HepG2 (cell line): ENCODE measurements around the gene CA12. TPM values are rescaled to one million over a fixed set of nuclear protein-coding genes. Genes with fewer than 3 reads are reported as not detected.
A peak's percentile ranks its signal among the peaks of the same experiment; 100 is the strongest.

Experiments
- ATAC-seq: fragments of 200-7000 bp; cut with Tn5 transposase; 3 replicates; pipeline ENCODE4 v1.9.1; 2020; ENCODE audit warnings: mild to moderate bottlenecking, moderate library complexity
- BruUV-seq: library from RNA; stranded (reverse); fragments of 400-500 nt; replicated peaks from 2 replicates; lab custom pipeline; 2021; lab: Mats Ljungman, UMichigan
- CTCF ChIA-PET: fragments of 300-600 bp; formaldehyde crosslinking; extraction: SDS; loops from one replicate; lab custom pipeline; 2021; ENCODE audit warnings: low total read pairs, inconsistent platforms, low intra/inter-chr PET ratio; lab: Yijun Ruan, JAX
- POLR2A ChIA-PET: fragments of 350-600 bp; sonication (Branson Sonifier 250); formaldehyde crosslinking; loops from one replicate; lab custom pipeline; 2020; ENCODE audit warnings: antibody characterized with exemption, inconsistent platforms; lab: Yijun Ruan, JAX
- DNase-seq: peaks from one replicate; pipeline ENCODE4 v3.0.0-alpha.2; 2015; ENCODE audit warnings: low spot score
- FAIRE-seq: peaks from 3 replicates; lab custom pipeline; 2011; peaks lifted over from hg19 to GRCh38; lab: Jason Lieb, UNC
- H2AFZ ChIP-seq: one replicate; pipeline ENCODE4 v1.6.1; 2011; ENCODE audit warnings: low read length, inconsistent platforms
- H3K27ac ChIP-seq: fragments of 300-600 bp; 3 replicates; pipeline ENCODE4 v1.8.0; 2011; ENCODE audit warnings: mixed run types, mild to moderate bottlenecking, mixed read lengths, low read length, inconsistent platforms; ENCODE audit not compliant: insufficient read depth; ENCODE audit errors: extremely low read length
- H3K27me3 ChIP-seq, 2 experiments: fragments of 200-600 bp in 1 of 2; 2 replicates in 1 of 2; 3 replicates in 1 of 2; pipeline versions ENCODE4 v1.6.0 to v1.8.0; 2011; ENCODE audit warnings: low read length in 2 of 2, mild to moderate bottlenecking in 2 of 2, moderate library complexity in 2 of 2, inconsistent platforms in 1 of 2; ENCODE audit not compliant: insufficient read depth in 2 of 2, control insufficient read depth in 1 of 2
- H3K36me3 ChIP-seq, 2 experiments: fragments of 200-600 bp in 1 of 2; replicated peaks in 1 of 2; 2 replicates in 1 of 2; 3 replicates in 1 of 2; pipeline versions ENCODE4 v1.5.1 to v1.8.0; 2011; ENCODE audit warnings: low read length in 2 of 2, inconsistent platforms in 1 of 2; ENCODE audit not compliant: insufficient read depth in 2 of 2, control insufficient read depth in 1 of 2
- H3K4me1 ChIP-seq: 2 replicates; pipeline ENCODE4 v1.5.1; 2012; ENCODE audit warnings: low read length, inconsistent platforms; ENCODE audit not compliant: insufficient read depth
- H3K4me2 ChIP-seq: 2 replicates; pipeline ENCODE4 v1.6.0; 2011; ENCODE audit warnings: low read depth, low read length, inconsistent platforms
- H3K4me3 ChIP-seq, 3 experiments: fragments of 200-600 bp in 1 of 3; sonication (generic), shearing (Covaris generic) in 1 of 3; replicated peaks in 1 of 3; 2 replicates each; pipeline ENCODE4 v1.5.1; 2011 to 2016; ENCODE audit warnings: low read length in 3 of 3, inconsistent platforms in 2 of 3, low read depth in 2 of 3, mild to moderate bottlenecking in 2 of 3, control low read depth in 1 of 3, mixed read lengths in 1 of 3; ENCODE audit not compliant: insufficient read depth in 1 of 3
- H3K79me2 ChIP-seq: one replicate; pipeline ENCODE4 v1.6.1; 2011; ENCODE audit warnings: low read length, inconsistent platforms; ENCODE audit not compliant: insufficient read depth
- H3K9ac ChIP-seq: 2 replicates; pipeline ENCODE4 v1.6.0; 2011; ENCODE audit warnings: mild to moderate bottlenecking, low read depth, low read length, inconsistent platforms; ENCODE audit not compliant: insufficient read depth
- H3K9me3 ChIP-seq: 2 replicates; pipeline ENCODE4 v1.5.1; 2012; ENCODE audit warnings: mild to moderate bottlenecking, low read length
- H4K20me1 ChIP-seq: 2 replicates; pipeline ENCODE4 v1.6.0; 2011; ENCODE audit warnings: inconsistent platforms, mild to moderate bottlenecking, low read length, moderate library complexity; ENCODE audit not compliant: insufficient read depth
- CEBPB ChIP-seq: IDR thresholded peaks from 2 replicates; pipeline ENCODE4 v1.6.1; 2011; ENCODE audit warnings: low read depth, low read length, improper control_type of control experiment, borderline replicate concordance
- DRAP1 ChIP-seq: IDR thresholded peaks from 2 replicates; pipeline ENCODE4 v1.6.1; 2016; ENCODE audit warnings: missing genetic modification reagents, missing compliant biosample characterization
- DZIP1 ChIP-seq: sonication (generic); formaldehyde crosslinking; IDR thresholded peaks from 2 replicates; pipeline ENCODE4 v1.5.0; 2020; ENCODE audit warnings: mild to moderate bottlenecking, missing genetic modification reagents
- HMG20A ChIP-seq: IDR thresholded peaks from 2 replicates; pipeline ENCODE4 v1.6.1; 2016; ENCODE audit warnings: borderline replicate concordance
- HNRNPL ChIP-seq: fragments of 200-400 bp; formaldehyde crosslinking; IDR thresholded peaks from 2 replicates; pipeline ENCODE4 v1.6.1; 2017; ENCODE audit warnings: mild to moderate bottlenecking, low read depth, low read length
- SNRNP70 ChIP-seq: fragments of 200-400 bp; formaldehyde crosslinking; IDR thresholded peaks from 2 replicates; pipeline ENCODE4 v1.6.1; 2017; ENCODE audit warnings: mild to moderate bottlenecking, low read depth, low read length, moderate library complexity
- ZBTB25 ChIP-seq: IDR thresholded peaks from 2 replicates; pipeline ENCODE4 v1.6.1; 2018; ENCODE audit warnings: missing genetic modification reagents
- ZHX1 ChIP-seq: sonication (generic); formaldehyde crosslinking; IDR thresholded peaks from 2 replicates; pipeline ENCODE4 v1.8.1; 2022; ENCODE audit warnings: low read depth, mild to moderate bottlenecking, missing genetic modification reagents
- ZNF512B ChIP-seq: sonication (generic); formaldehyde crosslinking; IDR thresholded peaks from 2 replicates; pipeline ENCODE4 v1.5.1; 2020; ENCODE audit warnings: missing genetic modification reagents, mild to moderate bottlenecking, borderline replicate concordance
- ZNF543 ChIP-seq: sonication (generic); formaldehyde crosslinking; IDR thresholded peaks from 2 replicates; pipeline ENCODE4 v1.4.0; 2020; ENCODE audit warnings: mild to moderate bottlenecking, missing genetic modification reagents
- ZNF629 ChIP-seq: sonication (generic); formaldehyde crosslinking; conservative IDR thresholded peaks from 2 replicates; pipeline ENCODE4 v1.5.0; 2020; ENCODE audit warnings: missing genetic modification reagents
- ZNF788 ChIP-seq: sonication (generic); formaldehyde crosslinking; IDR thresholded peaks from 2 replicates; pipeline ENCODE4 v1.5.0; 2020; ENCODE audit warnings: mild to moderate bottlenecking, missing genetic modification reagents, borderline replicate concordance
- ZNF883 ChIP-seq: sonication (generic); formaldehyde crosslinking; IDR thresholded peaks from 2 replicates; pipeline ENCODE4 v1.5.1; 2020; ENCODE audit warnings: mild to moderate bottlenecking, missing genetic modification reagents; ENCODE audit errors: not compliant biosample characterization
- WGBS: methylation state at CpG from one replicate; pipeline ENCODE4 v1.1.6; 2017; ENCODE audit warnings: low lambda C conversion rate; 5-methylcytosine and 5-hydroxymethylcytosine counted together
- in situ Hi-C: cut with HindIII; loops from 2 replicates; pipeline ENCODE4 v1.10.0; 2017; ENCODE audit warnings: low pct_unique_long_range_greater_than_20kb; ENCODE audit not compliant: extremely low pct_ligation_motif_present
- intact Hi-C: fragments of 100-400 bp; cut with micrococcal nuclease; formaldehyde crosslinking; loops from one replicate; pipeline ENCODE4 v1.10.0; 2022; ENCODE audit not compliant: unreplicated experiment
- polyA plus RNA-seq, 8 experiments: library from polyadenylated mRNA; depleted of rRNA in 3 of 8; stranded (reverse) in 7 of 8; unstranded in 1 of 8; fragments of >200 nt; fragmentation: Illumina TruSeq in 4 of 8; extraction: Trizol in 4 of 8; gene quantifications; 2 replicates each; pipeline versions ENCODE4 v1.2.1 to v1.2.3, GENCODE V29; 2011 to 2016; ENCODE audit warnings: low read depth in 4 of 8, missing spikeins in 1 of 8, mixed read lengths in 1 of 8; ENCODE audit not compliant: insufficient read depth in 1 of 8
- total RNA-seq, 5 experiments: library from RNA; depleted of rRNA; stranded (reverse); fragments of >200 nt; fragmentation: Illumina TruSeq; extraction: Trizol; gene quantifications; 2 replicates each; pipeline ENCODE4 v1.2.3, GENCODE V29; 2016; ENCODE audit warnings: low read depth in 1 of 5

CA12 gene
- total and polyA plus RNA-seq, 2 of the 13 experiments (the other 11 are each of a cell fraction or from before 2014, with no cell fraction given), result 0.07 to 0.20 TPM

GRCh38 chr15:63364399-63365272 is 17.0 kb downstream of the CA12 start:
- Histone ChIP-seq H3K79me2 (no peaks in the 10 kb centered on the region), H3K4me2 (no peak overlapping the region), H3K9ac (no peak overlapping the region), H3K4me3 (no peak overlapping the region), H4K20me1 (no peaks in the 10 kb centered on the region), H3K4me1 (0 out of 2 replicates have a peak, but pooled peaks cover 4% of the 10 kb centered on the region), H2AFZ (no peak overlapping the region), H3K27me3 (peaks cover 1 to 26% of the 10 kb centered on the region in 2 experiments; a peak in 1 of 5 replicates), H3K27ac (no peak overlapping the region), H3K36me3 (no peaks in the 10 kb centered on the region), H3K9me3 (no peaks in the 10 kb centered on the region)
- BruUV-seq, result no TSS peak
- in situ Hi-C loops (no loop called here), intact Hi-C loops (no loop called here)
- ATAC-seq (no peak), DNase-seq (no peak), FAIRE-seq (no peak)
- 49% methylated on average over 10 of the region's 11 CpGs for WGBS
- ChIA-PET CTCF (no interaction called here), POLR2A (no interaction called here)
- TF ChIP-seq CEBPB (0 out of 2 replicates have a peak, but pooled peaks have one; percentile 33), ZNF629 (CRISPR knock-in tag) (no peak), HNRNPL (no peak), ZNF883 (CRISPR knock-in tag) (no peak), DRAP1 (CRISPR knock-in tag) (no peak), DZIP1 (CRISPR knock-in tag) (no peak), HMG20A (CRISPR knock-in tag) (no peak), ZNF788 (CRISPR knock-in tag) (no peak), ZNF543 (CRISPR knock-in tag) (no peak), SNRNP70 (no peak), ZBTB25 (CRISPR knock-in tag) (no peak), ZNF512B (CRISPR knock-in tag) (no peak), ZHX1 (no peak)
